Activated CD8-positive, alpha-beta memory T cell treated with anti-CD3 and anti-CD28 coated beads, Interleukin-2, amount 50 U/mL, for 4 hours (primary cell): ENCODE results near the gene RASL10A.

Source experiments
- DNase-seq: peaks from one replicate; pipeline ENCODE4 v3.0.0-alpha.2; 2020

The RASL10A gene

DNA sequence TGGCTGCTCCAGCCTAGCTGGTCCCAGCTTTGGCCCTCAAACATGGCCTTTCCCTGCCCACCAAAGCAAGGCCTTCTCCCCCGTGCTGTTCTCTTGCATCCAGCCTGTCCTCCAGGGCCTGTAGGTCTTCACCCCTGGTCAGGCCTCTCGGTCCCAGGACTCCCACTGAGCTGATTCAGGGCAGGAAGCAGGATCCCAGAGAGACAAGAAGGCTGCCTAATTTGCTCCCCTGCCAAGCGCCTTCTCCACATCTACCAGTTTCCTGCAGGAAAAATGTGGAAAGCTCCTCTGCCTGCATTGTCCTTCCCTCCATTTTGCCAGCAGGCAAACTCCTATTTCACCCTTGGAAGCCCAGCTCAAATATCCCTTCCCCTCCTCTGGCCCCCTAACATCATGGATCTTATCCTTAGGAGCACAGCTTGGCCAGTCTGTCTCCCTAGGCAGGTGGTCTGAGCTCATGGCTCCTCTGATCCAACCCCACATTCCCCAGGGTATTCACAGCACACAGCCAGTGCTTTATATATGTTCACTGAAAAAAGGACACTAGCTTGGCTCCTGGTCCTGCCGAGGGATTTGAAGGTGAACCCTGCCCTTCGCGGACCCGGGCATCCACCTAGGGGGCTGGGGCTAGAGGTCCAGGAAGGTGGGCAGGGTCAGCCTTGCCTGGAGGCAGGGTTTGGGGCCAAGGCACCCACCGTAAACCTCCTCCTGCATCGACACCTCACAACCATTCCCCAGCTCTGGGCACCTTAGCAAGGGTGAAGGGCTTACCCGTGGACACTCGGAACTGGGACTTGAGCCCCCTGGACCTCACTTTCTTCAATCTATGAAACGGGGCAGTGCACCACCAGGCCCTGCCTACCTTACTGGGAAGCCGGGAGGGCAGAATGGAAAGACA, 48.7 kb downstream of the RASL10A start:
- no peak for DNase-seq

DNA sequence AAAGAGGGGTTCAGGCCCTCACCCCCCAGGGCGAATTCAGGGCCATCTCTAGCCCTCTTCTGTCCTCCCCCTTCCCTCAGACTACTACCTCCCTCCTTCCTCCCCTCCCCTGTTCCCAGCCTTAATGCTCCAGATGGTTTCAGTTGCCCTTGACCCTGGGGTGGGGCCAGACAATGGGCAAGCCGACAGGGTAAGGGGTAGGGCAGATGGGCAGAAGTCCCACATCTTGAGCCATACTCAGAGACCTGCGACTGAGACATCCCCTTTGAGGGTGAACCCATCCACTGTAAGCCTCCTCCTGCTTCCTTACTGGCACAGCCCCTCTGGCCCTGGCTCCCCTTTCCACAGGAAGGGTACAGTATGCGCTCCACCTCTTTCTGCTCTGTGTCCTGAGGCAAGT, 49.6 kb downstream of the RASL10A start:
- no peak for DNase-seq

DNA sequence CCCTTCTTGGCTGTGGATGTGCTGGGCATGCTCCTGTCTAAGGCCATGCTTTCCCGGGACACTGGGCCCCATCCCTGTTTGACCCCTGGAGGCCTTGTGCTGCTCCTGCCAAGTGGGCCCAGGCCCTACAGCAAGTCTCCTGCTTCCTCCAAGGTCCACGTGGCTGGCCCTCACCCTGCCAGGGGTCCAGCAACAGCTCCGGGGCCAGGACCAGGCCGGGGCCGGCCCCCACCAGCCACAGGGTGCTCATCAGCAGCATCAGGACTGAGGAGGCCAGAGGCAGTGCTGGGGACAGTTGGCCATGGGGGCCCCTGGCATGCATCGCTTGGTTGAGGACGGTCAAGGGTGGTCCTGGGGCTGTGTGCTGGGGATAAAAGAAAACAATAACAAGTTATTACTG, 50.2 kb downstream of the RASL10A start:
- no peak for DNase-seq

DNA sequence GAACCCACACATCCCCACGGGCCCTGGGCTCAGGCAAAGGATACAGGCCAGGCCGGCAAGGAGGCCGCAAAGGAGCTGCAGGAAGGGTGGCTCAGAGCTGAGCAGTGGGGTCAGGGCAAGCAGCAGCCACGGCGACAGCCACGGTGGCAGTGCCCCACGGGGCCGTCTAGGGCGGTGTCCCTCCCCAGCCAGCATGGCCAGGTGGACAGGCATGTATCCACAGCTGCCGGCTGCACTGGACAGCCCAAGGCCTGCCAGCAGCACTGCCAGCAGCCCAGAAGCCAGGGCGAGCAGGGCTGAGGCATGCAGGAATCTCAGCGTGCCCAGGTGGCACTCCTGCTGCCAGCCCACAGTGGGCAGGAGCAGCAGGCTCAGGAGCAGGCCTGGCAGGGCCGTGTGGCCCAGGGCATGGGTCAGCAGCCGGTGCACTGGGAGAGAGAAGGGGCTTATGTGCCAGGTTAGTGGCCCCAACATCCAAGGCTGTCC, 51.7 kb downstream of the RASL10A start:
- no peak for DNase-seq
